ENCODE data around the gene RB1.

- TF ChIP-seq ZFP36 (IDR thresholded peaks at IDR 0.05; ENCODE audit: borderline replicate concordance, partially characterized antibody), result no peak
- no peak for TF ChIP-seq HMGXB4 (CRISPR knock-in tag; IDR thresholded peaks at IDR 0.05; ENCODE audit: borderline replicate concordance)
- TF ChIP-seq CEBPB (IDR thresholded peaks at IDR 0.05), result no peak
- no peak for TF ChIP-seq JUN (IDR thresholded peaks at IDR 0.05)
- TF ChIP-seq CTCF (IDR thresholded peaks at IDR 0.05), result no peak
- TF ChIP-seq PHF8 (IDR thresholded peaks at IDR 0.05; ENCODE audit: borderline replicate concordance, low read depth), result no peak
- no peak for TF ChIP-seq GATA3 (IDR thresholded peaks at IDR 0.05; ENCODE audit: borderline replicate concordance)
- TF ChIP-seq POLR2A (IDR thresholded peaks at IDR 0.05; ENCODE audit: low read length), result no peak
- TF ChIP-seq ESRRA (IDR thresholded peaks at IDR 0.05; ENCODE audit: borderline replicate concordance, low read length), result no peak
- no peak for TF ChIP-seq ZSCAN20 (CRISPR knock-in tag; IDR thresholded peaks at IDR 0.05)
- TF ChIP-seq MAX (IDR thresholded peaks at IDR 0.05), result no peak
- TF ChIP-seq MAFK (IDR thresholded peaks at IDR 0.05; ENCODE audit: partially characterized antibody), result no peak
- no peak for TF ChIP-seq NR3C1 (IDR thresholded peaks at IDR 0.05)
- no peak for TF ChIP-seq ELK1 (IDR thresholded peaks at IDR 0.05; ENCODE audit: low read depth, low read length)
These were observed 227.3 kb downstream of the RB1 start for GRCh38 chr13:48530833-48531232.

Data from A549 (cell line).